Cardiac muscle cell (in vitro differentiated cells and primary cell): Measurements from ENCODE around the gene ANP32E. TPM values are rescaled to one million over a fixed set of nuclear protein-coding genes. Genes with fewer than 3 reads are reported as not detected.
A peak's percentile ranks its signal among the peaks of the same experiment; 100 is the strongest.
"Not testable (repeated sequence)": the region's sequence is repeated elsewhere in the genome, so short reads cannot be mapped to it uniquely, and the experiment has no call there.

Source experiments
- DNase-seq, 2 donors: peaks; one replicate each; pipeline versions ENCODE4 v3.0.0 to v3.0.0-alpha.2; 2010 to 2017; ENCODE audit warnings: low read depth in 1 of 2, low spot score in 1 of 2
- H3K27ac ChIP-seq: fragments of 200-600 bp; sonication (generic); 2 replicates; pipeline ENCODE4 v1.5.1; 2016
- H3K27me3 ChIP-seq: fragments of 200-600 bp; sonication (generic); 2 replicates; pipeline ENCODE4 v1.6.0; 2016; ENCODE audit warnings: control low read depth
- H3K36me3 ChIP-seq: fragments of 200-600 bp; sonication (generic); 2 replicates; pipeline ENCODE4 v1.5.1; 2016; ENCODE audit warnings: control low read depth
- H3K4me1 ChIP-seq: fragments of 200-600 bp; sonication (generic); 2 replicates; pipeline ENCODE4 v1.8.1; 2017; ENCODE audit warnings: low read depth, mild to moderate bottlenecking, mixed run types
- H3K4me3 ChIP-seq: fragments of 200-600 bp; sonication (generic); 2 replicates; pipeline ENCODE4 v1.5.1; 2016; ENCODE audit warnings: mild to moderate bottlenecking
- H3K9me3 ChIP-seq: fragments of 200-600 bp; sonication (generic); 2 replicates; pipeline ENCODE4 v1.5.1; 2017; ENCODE audit warnings: low read depth, mild to moderate bottlenecking, control low read depth
- polyA plus RNA-seq: library from polyadenylated mRNA; unstranded; fragments of >200 nt; fragmentation: Nextera tagmentation; extraction: Ambion mirVana; gene quantifications from 2 replicates; pipeline ENCODE4 v1.2.1, GENCODE V29; 2016
- total RNA-seq: library from RNA; depleted of rRNA; stranded (reverse); fragments of >200 nt; gene quantifications from 2 replicates; pipeline ENCODE4 v1.2.3, GENCODE V29; 2016
- TF ChIP-seq, protein P1 (sequence below): IDR thresholded peaks from 2 replicates; pipeline ENCODE4 v1.5.1; 2012; ENCODE audit warnings: low read depth, mild to moderate bottlenecking, low read length

The ANP32E gene
- total and polyA plus RNA-seq, 2 experiments from 2014 or later: 36.8 to 38.5 TPM

DNA sequence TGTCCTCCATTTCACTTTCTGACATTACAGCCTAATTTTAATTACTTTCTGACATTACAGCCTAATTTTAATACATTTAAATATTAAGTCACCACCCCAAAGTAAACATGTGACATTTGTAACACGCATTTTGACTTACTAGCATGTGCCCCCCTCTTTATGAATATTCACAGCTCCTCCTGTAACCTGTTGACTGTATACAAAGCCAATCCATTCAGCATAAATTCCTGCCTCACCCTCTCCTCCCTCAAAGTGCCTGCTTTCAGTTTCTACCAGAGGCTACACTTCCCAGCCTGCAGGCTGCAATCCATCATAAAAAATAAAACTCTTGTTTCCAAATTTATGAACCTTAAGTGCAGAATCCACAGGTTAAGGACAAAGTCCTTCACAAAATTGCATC, 39.5 kb downstream of the ANP32E start:
- no peak for DNase-seq

DNA sequence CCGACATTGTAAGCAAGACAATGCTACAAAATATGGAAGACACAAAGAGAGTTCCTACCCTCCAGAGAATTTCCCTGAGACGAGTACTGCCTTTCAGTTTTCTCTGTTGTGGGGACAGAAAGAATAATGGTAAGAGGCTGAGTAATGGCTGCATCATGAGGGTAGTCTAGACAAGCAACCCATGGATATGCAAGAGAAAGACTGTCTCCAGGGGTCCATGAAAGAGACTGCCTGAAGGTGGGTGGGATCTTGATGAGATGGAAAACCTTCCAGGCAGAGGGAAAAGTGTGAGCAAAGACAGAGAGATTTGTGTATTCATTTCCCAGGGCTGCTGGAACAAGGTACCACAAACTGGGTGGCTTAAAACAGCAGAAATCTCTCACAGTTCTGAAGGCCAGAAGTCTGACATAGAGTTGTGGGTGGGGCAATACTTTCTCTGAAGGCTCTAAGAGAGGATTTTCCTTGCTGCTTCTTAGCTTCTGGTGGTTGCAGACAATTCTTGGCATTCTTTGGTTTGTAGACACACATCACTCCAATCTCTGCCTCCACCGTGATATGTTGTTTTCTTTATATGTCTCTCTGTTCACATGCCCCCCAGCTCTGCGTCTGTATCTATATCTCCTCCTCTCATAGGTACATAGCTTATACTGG, 41.4 kb downstream of the ANP32E start:
- Histone ChIP-seq H3K4me3 (no peak overlapping the region), H3K27ac (no peak overlapping the region), H3K36me3 (no peaks in the 10 kb centered on the region), H3K27me3 (no peaks in the 10 kb centered on the region), H3K4me1 (no peaks in the 10 kb centered on the region), H3K9me3 (no peaks in the 10 kb centered on the region)
- TF ChIP-seq, protein P1, sequence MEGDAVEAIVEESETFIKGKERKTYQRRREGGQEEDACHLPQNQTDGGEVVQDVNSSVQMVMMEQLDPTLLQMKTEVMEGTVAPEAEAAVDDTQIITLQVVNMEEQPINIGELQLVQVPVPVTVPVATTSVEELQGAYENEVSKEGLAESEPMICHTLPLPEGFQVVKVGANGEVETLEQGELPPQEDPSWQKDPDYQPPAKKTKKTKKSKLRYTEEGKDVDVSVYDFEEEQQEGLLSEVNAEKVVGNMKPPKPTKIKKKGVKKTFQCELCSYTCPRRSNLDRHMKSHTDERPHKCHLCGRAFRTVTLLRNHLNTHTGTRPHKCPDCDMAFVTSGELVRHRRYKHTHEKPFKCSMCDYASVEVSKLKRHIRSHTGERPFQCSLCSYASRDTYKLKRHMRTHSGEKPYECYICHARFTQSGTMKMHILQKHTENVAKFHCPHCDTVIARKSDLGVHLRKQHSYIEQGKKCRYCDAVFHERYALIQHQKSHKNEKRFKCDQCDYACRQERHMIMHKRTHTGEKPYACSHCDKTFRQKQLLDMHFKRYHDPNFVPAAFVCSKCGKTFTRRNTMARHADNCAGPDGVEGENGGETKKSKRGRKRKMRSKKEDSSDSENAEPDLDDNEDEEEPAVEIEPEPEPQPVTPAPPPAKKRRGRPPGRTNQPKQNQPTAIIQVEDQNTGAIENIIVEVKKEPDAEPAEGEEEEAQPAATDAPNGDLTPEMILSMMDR: no peak
- peak in 1 of 2 donors; percentile 34 for DNase-seq

More for the DNA sequence above, 39.5 kb downstream of the ANP32E start:
- H3K36me3 ChIP-seq: no peaks in the 10 kb centered on the region
- H3K4me1 ChIP-seq: no peaks in the 10 kb centered on the region
- H3K27ac ChIP-seq: no peak overlapping the region
- H3K9me3 ChIP-seq: no peaks in the 10 kb centered on the region
- H3K4me3 ChIP-seq: no peak overlapping the region
- TF ChIP-seq, protein P1: no peak
- no peaks in the 10 kb centered on the region for H3K27me3 ChIP-seq

DNA sequence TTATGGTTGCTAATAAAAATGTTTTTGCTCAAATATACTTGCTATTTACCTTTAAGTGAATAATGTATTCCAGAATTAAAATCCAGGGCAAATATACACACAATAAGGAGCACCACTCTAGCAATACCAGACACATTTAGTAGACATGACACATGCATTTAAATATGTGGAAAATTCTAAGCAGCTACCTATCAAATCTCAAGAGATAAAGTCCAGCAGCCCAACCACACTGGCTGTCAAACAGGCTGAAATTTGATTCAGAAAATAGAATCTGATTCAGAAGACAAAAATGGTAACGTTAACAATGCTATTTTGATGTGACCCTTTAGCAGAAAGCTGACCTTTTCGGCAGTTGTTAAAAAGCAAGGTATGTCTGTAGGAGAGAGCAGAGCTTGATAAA, 43.9 kb downstream of the ANP32E start:
- peak overlapping the region; percentile 78 for H3K27ac ChIP-seq
- DNase-seq: peak; percentile 23 to 78
- TF ChIP-seq, protein P1: no peak
- no peaks in the 10 kb centered on the region for H3K27me3 ChIP-seq
- no peak overlapping the region for H3K4me3 ChIP-seq
- no peaks in the 10 kb centered on the region for H3K9me3 ChIP-seq
- no peaks in the 10 kb centered on the region for H3K4me1 ChIP-seq
- no peaks in the 10 kb centered on the region for H3K36me3 ChIP-seq

DNA sequence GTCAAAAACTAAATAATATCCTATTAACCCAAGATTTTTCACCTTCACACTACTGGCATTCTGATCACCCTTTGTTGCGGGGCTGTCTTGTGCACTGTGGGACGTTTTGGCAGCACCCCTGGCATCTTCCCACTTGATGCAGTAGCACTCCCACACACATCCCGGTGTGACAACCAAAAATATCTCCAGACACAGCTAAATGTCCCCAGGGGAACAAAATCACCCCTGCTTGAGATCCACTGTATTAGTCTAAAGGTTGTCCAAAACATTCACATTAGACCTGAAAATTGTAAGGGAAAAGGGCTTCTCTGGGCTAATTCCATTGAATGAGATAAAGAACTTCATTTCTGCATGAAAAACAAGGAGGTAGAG, 48.4 kb downstream of the ANP32E start:
- no peak overlapping the region for H3K4me3 ChIP-seq
- no peak overlapping the region for H3K27ac ChIP-seq
- TF ChIP-seq, protein P1: no peak
- H3K4me1 ChIP-seq: no peaks in the 10 kb centered on the region
- no peaks in the 10 kb centered on the region for H3K9me3 ChIP-seq
- H3K27me3 ChIP-seq: no peaks in the 10 kb centered on the region
- DNase-seq: no peak
- H3K36me3 ChIP-seq: no peaks in the 10 kb centered on the region

DNA sequence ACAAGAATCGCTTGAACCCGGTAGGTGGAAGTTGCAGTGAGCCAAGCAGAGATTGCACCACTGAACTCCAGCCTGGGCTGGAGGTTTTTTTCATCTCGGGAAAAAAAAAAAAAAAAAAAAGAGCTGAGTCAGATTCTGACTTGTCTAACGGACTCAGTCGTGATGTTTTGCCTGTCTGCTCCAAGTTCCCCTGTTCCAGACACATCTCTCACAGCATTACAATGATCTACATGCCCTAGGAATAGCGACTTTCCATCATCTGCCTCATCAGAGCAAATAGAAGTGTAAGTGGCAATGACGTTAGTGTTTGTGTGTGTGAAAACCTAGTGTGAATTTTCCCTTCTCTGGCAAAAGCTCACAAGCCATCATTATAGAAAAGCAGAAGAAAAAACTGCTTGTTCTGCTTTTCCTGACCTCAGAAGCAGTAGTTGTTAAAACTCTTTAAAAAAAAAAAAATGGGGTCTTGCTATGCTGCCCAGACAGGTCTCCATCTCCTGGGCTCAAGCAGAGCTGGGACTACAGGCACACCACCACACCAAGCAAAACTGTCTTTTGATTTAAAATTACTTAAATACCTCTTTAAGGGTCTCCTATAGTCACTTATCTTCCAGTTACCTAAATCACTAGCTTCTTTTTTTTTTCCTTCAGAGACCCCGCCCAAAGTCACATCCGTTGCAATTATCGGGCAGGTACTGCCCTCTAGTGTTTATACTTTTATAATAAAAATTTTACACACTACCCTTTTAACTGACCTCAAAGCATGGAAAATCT, 48.9 kb downstream of the ANP32E start:
- TF ChIP-seq, protein P1: peak; percentile 36
- Histone ChIP-seq H3K9me3 (no peaks in the 10 kb centered on the region), H3K27me3 (no peaks in the 10 kb centered on the region), H3K4me3 (no peak overlapping the region), H3K36me3 (no peaks in the 10 kb centered on the region), H3K27ac (no peak overlapping the region), H3K4me1 (no peaks in the 10 kb centered on the region)
- peak; percentile 36 to 65 for DNase-seq

DNA sequence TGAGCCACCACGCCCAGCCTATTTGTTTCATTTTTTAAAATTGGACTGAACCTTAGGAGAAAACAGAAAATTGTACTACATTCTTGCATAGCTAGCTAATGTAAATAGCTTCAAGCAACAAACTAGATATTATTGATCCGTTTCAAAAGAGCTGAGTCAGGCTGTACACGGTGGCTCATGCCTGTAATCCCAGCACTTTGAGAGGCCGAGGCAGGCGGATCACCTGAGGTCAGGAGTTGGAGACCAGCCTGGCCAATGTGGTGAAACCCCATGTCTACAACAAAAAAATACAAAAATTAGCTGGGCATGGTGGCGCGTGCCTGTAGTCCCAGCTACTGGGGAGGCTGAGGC, 49.5 kb downstream of the ANP32E start:
- H3K36me3 ChIP-seq, H3K4me3 ChIP-seq, H3K9me3 ChIP-seq, H3K27ac ChIP-seq, H3K4me1 ChIP-seq, DNase-seq, H3K27me3 ChIP-seq: not testable (repeated sequence)
